Esophagus squamous epithelium (tissue), 5 donors: Measurements from ENCODE around the gene PCBP4. TPM values are rescaled to one million over a fixed set of nuclear protein-coding genes. Genes with fewer than 3 reads are reported as not detected.

Source experiments
- DNase-seq: peaks from one replicate; lab custom pipeline; 2025; lab: John Stamatoyannopoulos, UW
- H3K27ac ChIP-seq, 4 donors: fragments of 200-600 bp; sonication (generic); one replicate each; pipeline ENCODE4 v1.5.1; 2016 to 2019; ENCODE audit warnings: mild to moderate bottlenecking in 1 of 4
- H3K27me3 ChIP-seq, 4 donors: fragments of 200-600 bp; sonication (generic); 1 replicate in 3 of 4; 2 replicates in 1 of 4; pipeline versions ENCODE4 v1.5.1 to v1.6.0; 2017 to 2021; ENCODE audit warnings: antibody characterized with exemption in 1 of 4
- H3K36me3 ChIP-seq, 3 donors: fragments of 200-600 bp; sonication (generic); one replicate each; pipeline ENCODE4 v1.5.1; 2016 to 2019
- H3K4me1 ChIP-seq, 3 donors: fragments of 200-600 bp; sonication (generic); one replicate each; pipeline ENCODE4 v1.5.1; 2017 to 2019
- H3K4me3 ChIP-seq, 4 donors: fragments of 200-600 bp; sonication (generic); 1 replicate in 3 of 4; 2 replicates in 1 of 4; pipeline ENCODE4 v1.5.1; 2016 to 2019; ENCODE audit warnings: mild to moderate bottlenecking in 2 of 4, moderate library complexity in 1 of 4
- H3K9me3 ChIP-seq, 3 donors: fragments of 200-600 bp; sonication (generic); one replicate each; pipeline ENCODE4 v1.5.1; 2016 to 2019
- POLR2A ChIP-seq, 4 donors: fragments of 450-650 bp; IDR thresholded peaks; one replicate each; pipeline ENCODE4 v1.6.1; 2017; ENCODE audit warnings: antibody characterized with exemption in 4 of 4, mild to moderate bottlenecking in 4 of 4, moderate library complexity in 3 of 4
- WGBS, 2 donors: methylation state at CpG; one replicate each; pipeline ENCODE4 v1.1.5; 2018; 5-methylcytosine and 5-hydroxymethylcytosine counted together
- intact Hi-C: fragments of 100-400 bp; cut with DNase I; formaldehyde crosslinking; loops from one replicate; pipeline ENCODE4 v1.15.0; 2022
- total RNA-seq, 4 donors: library from RNA; depleted of rRNA; stranded (reverse); fragments of >200 nt; gene quantifications; one replicate each; pipeline ENCODE4 v1.1.0, GENCODE V29; 2016
- TF ChIP-seq, protein P1 (sequence below), 6 experiments: fragments of 450-650 bp in 4 of 6; fragments of 200-600 bp in 2 of 6; sonication (generic) in 2 of 6; IDR thresholded peaks; one replicate each; pipeline ENCODE4 v1.5.1; 2016 to 2019; ENCODE audit warnings: antibody characterized with exemption in 6 of 6, mild to moderate bottlenecking in 4 of 6, moderate library complexity in 4 of 6
- donor health status: DM: yes; HTN: yes; CAD: no.

Gene PCBP4
- 10 to 100 TPM; 13.0 to 47.3 (median 19.5) TPM for total RNA-seq

DNA sequence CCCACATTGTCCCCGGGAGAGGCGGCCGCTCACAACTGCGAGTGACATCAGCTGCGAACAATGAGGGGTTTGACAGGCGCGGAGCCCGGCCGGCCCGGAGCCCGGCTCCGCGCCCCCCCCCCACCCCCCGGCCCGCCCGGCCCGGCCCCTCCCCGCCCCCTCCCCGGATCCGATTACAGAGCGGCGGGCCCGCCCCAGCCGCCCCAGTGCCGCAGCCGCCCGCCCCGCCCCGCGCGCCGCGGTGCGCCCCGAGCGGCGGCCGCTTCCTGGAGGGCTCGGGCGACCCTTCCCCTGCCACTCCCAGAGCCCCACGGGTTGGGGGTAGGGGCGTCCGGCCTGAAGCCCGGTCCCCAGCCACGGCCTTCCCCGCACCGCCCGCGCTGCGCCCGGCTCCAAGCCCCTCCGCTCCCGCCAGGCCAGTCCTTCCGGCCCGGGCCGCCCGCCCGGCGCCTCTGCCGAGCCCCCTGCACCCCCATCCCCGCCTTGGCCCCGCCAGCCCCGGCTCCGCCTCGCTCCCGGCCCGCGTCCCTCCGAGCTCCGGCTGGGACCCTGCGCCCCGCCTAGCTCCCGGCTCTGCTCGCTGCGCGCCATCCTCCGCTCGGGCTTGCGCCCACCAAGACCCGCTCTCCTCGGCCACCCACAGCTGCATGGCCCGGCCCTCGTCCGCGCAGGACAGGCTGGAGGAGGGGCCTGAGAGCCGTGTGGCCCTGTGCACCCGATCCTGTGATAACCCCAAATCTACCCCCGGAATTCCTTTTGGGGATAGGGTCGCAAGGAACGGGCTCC lies at the start of gene PCBP4:
TSS of gene PCBP4 (minus strand) at position 71 of the 786 bp plus-strand sequence. CDS start 6,214 bp downstream, outside the sequence.
- TF ChIP-seq POLR2A (IDR thresholded peaks at IDR 0.05) = peak in 2 of 4 donors; percentile 27 to 72
- TF ChIP-seq, protein P1, sequence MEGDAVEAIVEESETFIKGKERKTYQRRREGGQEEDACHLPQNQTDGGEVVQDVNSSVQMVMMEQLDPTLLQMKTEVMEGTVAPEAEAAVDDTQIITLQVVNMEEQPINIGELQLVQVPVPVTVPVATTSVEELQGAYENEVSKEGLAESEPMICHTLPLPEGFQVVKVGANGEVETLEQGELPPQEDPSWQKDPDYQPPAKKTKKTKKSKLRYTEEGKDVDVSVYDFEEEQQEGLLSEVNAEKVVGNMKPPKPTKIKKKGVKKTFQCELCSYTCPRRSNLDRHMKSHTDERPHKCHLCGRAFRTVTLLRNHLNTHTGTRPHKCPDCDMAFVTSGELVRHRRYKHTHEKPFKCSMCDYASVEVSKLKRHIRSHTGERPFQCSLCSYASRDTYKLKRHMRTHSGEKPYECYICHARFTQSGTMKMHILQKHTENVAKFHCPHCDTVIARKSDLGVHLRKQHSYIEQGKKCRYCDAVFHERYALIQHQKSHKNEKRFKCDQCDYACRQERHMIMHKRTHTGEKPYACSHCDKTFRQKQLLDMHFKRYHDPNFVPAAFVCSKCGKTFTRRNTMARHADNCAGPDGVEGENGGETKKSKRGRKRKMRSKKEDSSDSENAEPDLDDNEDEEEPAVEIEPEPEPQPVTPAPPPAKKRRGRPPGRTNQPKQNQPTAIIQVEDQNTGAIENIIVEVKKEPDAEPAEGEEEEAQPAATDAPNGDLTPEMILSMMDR (IDR thresholded peaks at IDR 0.05) = no peak
- Histone ChIP-seq H3K36me3 (no peaks in the 10 kb centered on the region), H3K4me1 (peaks cover 22 to 89% (median 29%) of the 10 kb centered on the region in 3 donors), H3K27me3 (no peaks in the 10 kb centered on the region), H3K27ac (peak within 1 kb of the TSS; percentile 85 to 95 (median 91)), H3K9me3 (no peaks in the 10 kb centered on the region), H3K4me3 (peak within 1 kb of the TSS; percentile 60 to 86 (median 78))
- WGBS, 2 donors = 0% methylated on average over 18 of the region's 90 CpGs; no CpG with 5 or more reads in 1 of the 2 donors
- intact Hi-C loops = no loop called here
- DNase-seq = no peak

GRCh38 chr3:52015438-52016228 lies 48.4 kb upstream of the PCBP4 start:
- whole genome bisulfite sequencing, 2 donors = 77 to 85% methylated on average over 4 to 7 of the region's 13 CpGs
- intact Hi-C loops = no loop called here
- no peaks in the 10 kb centered on the region for H3K9me3 ChIP-seq

GRCh38 chr3:52014613-52015012 lies 47.4 kb upstream of the PCBP4 start:
- no peak for DNase-seq
- no peak overlapping the region for H3K27ac ChIP-seq
- 90% methylated on average over 5 of the region's 8 CpGs; no CpG with 5 or more reads in 1 of the 2 donors for WGBS, 2 donors
- H3K4me3 ChIP-seq = no peak overlapping the region
- H3K9me3 ChIP-seq = no peaks in the 10 kb centered on the region
- intact Hi-C loops = no loop called here
- H3K4me1 ChIP-seq = peaks cover 0 to 17% (median 0%) of the 10 kb centered on the region in 3 donors
- no peak for TF ChIP-seq POLR2A (IDR thresholded peaks at IDR 0.05)
- TF ChIP-seq, protein P1 (IDR thresholded peaks at IDR 0.05) = no peak
- no peaks in the 10 kb centered on the region for H3K36me3 ChIP-seq
- H3K27me3 ChIP-seq = no peaks in the 10 kb centered on the region

More at GRCh38 chr3:52015438-52016228, 48.4 kb upstream of the PCBP4 start:
- Histone ChIP-seq H3K36me3 (no peaks in the 10 kb centered on the region), H3K27ac (no peak overlapping the region), H3K27me3 (no peaks in the 10 kb centered on the region), H3K4me1 (peaks cover 0 to 27% (median 2%) of the 10 kb centered on the region in 3 donors), H3K4me3 (no peak overlapping the region)
- no peak for DNase-seq
- TF ChIP-seq, protein P1 (IDR thresholded peaks at IDR 0.05) = no peak
- TF ChIP-seq POLR2A (IDR thresholded peaks at IDR 0.05) = no peak

DNA sequence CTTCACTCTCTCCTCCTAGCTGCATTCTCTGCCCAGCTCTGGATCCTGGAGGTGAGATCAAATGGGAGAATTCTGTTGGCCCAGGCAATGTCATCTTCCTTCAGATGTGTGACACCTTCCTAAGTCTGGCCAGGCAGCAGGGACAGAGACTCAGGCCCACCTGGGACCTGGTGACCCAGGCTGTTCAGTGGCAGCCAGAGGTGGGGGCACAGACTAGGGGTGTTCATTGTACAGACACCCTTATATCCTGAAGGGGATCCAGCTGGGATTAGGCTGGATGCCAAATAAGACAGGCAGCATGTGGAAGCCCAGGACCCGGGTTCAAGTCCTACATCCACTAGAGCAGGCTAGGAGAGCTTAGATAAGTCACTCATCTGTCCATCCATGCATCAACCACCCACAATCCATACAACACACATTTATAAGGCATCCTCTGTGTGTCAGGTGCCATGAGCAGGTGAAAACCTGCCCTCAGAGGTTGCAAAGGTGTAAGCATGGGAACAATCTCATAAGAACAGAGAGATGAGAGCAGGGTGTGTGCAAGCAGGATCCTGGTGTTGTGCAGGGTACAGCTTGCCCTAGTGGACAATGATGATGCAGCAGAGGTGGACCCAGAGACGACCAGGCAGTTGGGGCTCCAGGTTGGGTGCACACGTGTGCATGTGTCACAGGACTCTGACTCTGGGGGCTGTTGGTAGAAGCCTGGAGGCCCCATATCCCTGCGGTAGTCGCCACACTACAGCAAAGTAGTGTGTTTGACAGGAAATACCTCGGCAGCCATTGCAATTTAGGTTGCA lies 46.7 kb upstream of the PCBP4 start:
- no peak for DNase-seq
- no peak overlapping the region for H3K27ac ChIP-seq
- H3K4me1 ChIP-seq = peaks cover 0 to 11% (median 0%) of the 10 kb centered on the region in 3 donors
- WGBS, 2 donors = 72 to 84% methylated on average over 3 to 6 of the region's 6 CpGs
- intact Hi-C loops = no loop called here
- no peaks in the 10 kb centered on the region for H3K27me3 ChIP-seq
- no peaks in the 10 kb centered on the region for H3K9me3 ChIP-seq
- TF ChIP-seq POLR2A (IDR thresholded peaks at IDR 0.05) = no peak
- TF ChIP-seq, protein P1 (IDR thresholded peaks at IDR 0.05) = no peak
- H3K36me3 ChIP-seq = no peaks in the 10 kb centered on the region
- no peak overlapping the region for H3K4me3 ChIP-seq
